DND-41 (cell line): ENCODE data around the gene B4GALT1.

Experiments used
- CTCF ChIP-seq: IDR thresholded peaks from 2 replicates; pipeline ENCODE4 v1.5.1; 2012; ENCODE audit warnings: borderline replicate concordance, low read length, moderate library complexity, mild to moderate bottlenecking; ENCODE audit not compliant: poor library complexity, severe bottlenecking; ENCODE audit errors: extremely low read depth
- EZH2 ChIP-seq: IDR thresholded peaks from 3 replicates; pipeline ENCODE4 v1.6.1; 2012; ENCODE audit warnings: borderline replicate concordance, low read depth, mild to moderate bottlenecking, moderate library complexity, low read length, inconsistent platforms; ENCODE audit not compliant: severe bottlenecking

- TF ChIP-seq CTCF (no peak), EZH2 (no peak)
Measured at GRCh38 chr9:33082128-33082527, 85.0 kb downstream of the B4GALT1 start.
